Thoracic aorta (tissue), 2 donors: Measurements from ENCODE around the gene MED27. TPM values are rescaled to one million over a fixed set of nuclear protein-coding genes. Genes with fewer than 3 reads are reported as not detected.

Experiments
- ATAC-seq: fragments of 150-250 bp; one replicate; pipeline ENCODE4 v1.8.0; 2017; ENCODE audit warnings: low read depth; ENCODE audit not compliant: insufficient number of reproducible peaks, low FRiP score
- DNase-seq: peaks from one replicate; pipeline ENCODE4 v3.0.0-alpha.2; 2020; ENCODE audit warnings: low spot score
- H3K27ac ChIP-seq, 2 donors: fragments of 200-600 bp; sonication (generic); 1 replicate in 1 of 2; 2 replicates in 1 of 2; pipeline ENCODE4 v1.5.1; 2016; ENCODE audit warnings: mild to moderate bottlenecking in 2 of 2, moderate library complexity in 2 of 2
- H3K27me3 ChIP-seq: fragments of 200-600 bp; sonication (generic); replicated peaks from 2 replicates; pipeline ENCODE4 v1.6.0; 2016; ENCODE audit warnings: mild to moderate bottlenecking; ENCODE audit not compliant: insufficient read depth
- H3K36me3 ChIP-seq: fragments of 200-600 bp; sonication (generic); one replicate; pipeline ENCODE4 v1.5.1; 2016
- H3K4me1 ChIP-seq, 2 donors: fragments of 200-600 bp; sonication (generic); 1 replicate in 1 of 2; 2 replicates in 1 of 2; pipeline versions ENCODE4 v1.5.1 to v1.6.0; 2016; ENCODE audit warnings: low read depth in 2 of 2, mild to moderate bottlenecking in 1 of 2; ENCODE audit not compliant: control insufficient read depth in 1 of 2
- H3K4me3 ChIP-seq: fragments of 200-600 bp; sonication (generic); 2 replicates; pipeline ENCODE4 v1.5.1; 2016; ENCODE audit warnings: mild to moderate bottlenecking
- H3K9me3 ChIP-seq: fragments of 200-600 bp; sonication (generic); 2 replicates; pipeline ENCODE4 v1.5.1; 2016
- total RNA-seq, 2 donors: library from RNA; depleted of rRNA; stranded (reverse); fragments of >200 nt; gene quantifications; one replicate each; pipeline versions ENCODE4 v1.1.0 to v1.2.3, GENCODE V29; 2016
- TF ChIP-seq, protein P1 (sequence below): fragments of 200-600 bp; sonication (generic); IDR thresholded peaks from one replicate; pipeline ENCODE4 v1.5.1; 2019; ENCODE audit warnings: antibody characterized with exemption

Gene MED27
- total RNA-seq, 2 donors from 2014 or later: 19.3 to 26.5 TPM

DNA sequence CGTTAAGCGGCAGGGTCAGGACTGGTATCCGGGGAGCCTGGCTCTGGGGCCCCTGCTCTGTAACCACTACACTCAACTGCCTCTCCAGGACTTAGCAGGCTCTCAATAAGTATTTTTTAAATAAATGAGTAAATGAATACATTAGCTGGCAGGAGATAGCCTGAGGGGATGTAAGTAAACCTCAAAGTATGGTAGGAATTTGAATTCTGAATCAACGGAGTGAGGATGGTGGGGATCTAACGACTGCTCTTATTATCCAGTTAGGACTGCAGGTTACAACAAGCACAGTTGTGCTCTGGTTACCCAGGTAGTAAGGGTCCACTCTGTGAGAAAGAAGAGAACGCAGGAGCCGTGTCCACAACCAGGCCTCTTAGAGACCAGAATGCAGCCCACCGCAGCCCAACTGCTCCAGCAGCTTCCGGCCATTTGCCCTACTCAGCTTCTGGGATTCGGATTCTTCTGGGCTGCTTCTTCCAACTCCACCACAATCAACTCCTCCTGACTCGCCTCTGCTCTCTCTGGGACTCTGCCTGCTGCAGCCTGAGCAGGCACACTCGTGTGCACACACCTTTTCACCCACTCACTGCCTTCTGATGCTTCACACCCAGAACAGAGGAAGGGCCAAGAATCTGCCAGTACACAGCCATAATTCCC, 52.6 kb downstream of the MED27 start:
- Histone ChIP-seq H3K27me3 (no peaks in the 10 kb centered on the region), H3K4me1 (no peaks in the 10 kb centered on the region), H3K36me3 (no peaks in the 10 kb centered on the region), H3K27ac (no peak overlapping the region), H3K9me3 (no peaks in the 10 kb centered on the region), H3K4me3 (no peak overlapping the region)
- TF ChIP-seq, protein P1, sequence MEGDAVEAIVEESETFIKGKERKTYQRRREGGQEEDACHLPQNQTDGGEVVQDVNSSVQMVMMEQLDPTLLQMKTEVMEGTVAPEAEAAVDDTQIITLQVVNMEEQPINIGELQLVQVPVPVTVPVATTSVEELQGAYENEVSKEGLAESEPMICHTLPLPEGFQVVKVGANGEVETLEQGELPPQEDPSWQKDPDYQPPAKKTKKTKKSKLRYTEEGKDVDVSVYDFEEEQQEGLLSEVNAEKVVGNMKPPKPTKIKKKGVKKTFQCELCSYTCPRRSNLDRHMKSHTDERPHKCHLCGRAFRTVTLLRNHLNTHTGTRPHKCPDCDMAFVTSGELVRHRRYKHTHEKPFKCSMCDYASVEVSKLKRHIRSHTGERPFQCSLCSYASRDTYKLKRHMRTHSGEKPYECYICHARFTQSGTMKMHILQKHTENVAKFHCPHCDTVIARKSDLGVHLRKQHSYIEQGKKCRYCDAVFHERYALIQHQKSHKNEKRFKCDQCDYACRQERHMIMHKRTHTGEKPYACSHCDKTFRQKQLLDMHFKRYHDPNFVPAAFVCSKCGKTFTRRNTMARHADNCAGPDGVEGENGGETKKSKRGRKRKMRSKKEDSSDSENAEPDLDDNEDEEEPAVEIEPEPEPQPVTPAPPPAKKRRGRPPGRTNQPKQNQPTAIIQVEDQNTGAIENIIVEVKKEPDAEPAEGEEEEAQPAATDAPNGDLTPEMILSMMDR: no peak
- DNase-seq: no peak
- ATAC-seq: no peak

DNA sequence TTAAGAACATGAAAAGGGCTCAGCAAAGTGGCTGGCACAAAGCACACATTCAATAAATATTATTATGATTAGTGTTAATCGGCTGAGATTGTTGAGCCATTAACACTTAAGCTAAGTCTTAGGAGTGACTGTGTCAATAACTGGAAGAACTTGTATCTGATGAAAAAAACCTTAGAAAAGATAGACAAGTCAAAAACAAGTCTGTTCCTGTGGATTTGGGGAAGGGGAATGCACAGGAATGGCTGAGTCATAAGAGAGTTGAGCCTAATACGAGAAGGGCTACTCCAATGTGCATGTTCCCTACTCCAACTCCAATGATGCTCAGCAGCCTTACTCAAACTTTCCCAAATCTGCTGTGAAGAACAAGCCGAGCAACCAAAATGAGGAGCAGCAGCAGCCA, 53.9 kb downstream of the MED27 start:
- Histone ChIP-seq H3K27ac (no peak overlapping the region), H3K9me3 (no peaks in the 10 kb centered on the region), H3K4me1 (peaks cover 2 to 9% of the 10 kb centered on the region in 2 donors), H3K4me3 (no peak overlapping the region), H3K27me3 (no peaks in the 10 kb centered on the region), H3K36me3 (no peaks in the 10 kb centered on the region)
- TF ChIP-seq, protein P1: no peak
- no peak for DNase-seq
- ATAC-seq: no peak

DNA sequence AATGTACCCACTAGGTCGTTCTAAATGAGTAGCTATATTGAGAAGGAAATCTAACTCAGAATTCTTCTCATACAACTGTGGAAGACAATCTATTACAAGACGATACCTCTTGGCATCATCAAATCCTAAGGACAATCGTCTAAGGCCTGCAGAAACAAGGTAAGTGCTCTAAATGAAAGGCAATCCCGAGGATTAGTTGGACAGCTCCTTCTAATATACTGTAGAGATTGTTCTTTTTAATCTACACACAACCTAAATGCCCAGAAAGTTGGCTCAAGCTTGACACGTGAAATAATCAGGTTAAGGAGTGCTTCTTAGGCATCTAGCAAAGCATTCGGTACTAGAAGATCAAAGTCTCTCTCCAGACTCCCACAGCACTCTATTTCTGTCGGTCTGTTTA, 55.1 kb downstream of the MED27 start:
- H3K27me3 ChIP-seq: no peaks in the 10 kb centered on the region
- H3K4me1 ChIP-seq: peaks cover 8 to 20% of the 10 kb centered on the region in 2 donors
- no peaks in the 10 kb centered on the region for H3K36me3 ChIP-seq
- H3K4me3 ChIP-seq: no peak overlapping the region
- ATAC-seq (no peak), DNase-seq (no peak)
- no peaks in the 10 kb centered on the region for H3K9me3 ChIP-seq
- no peak overlapping the region for H3K27ac ChIP-seq
- TF ChIP-seq, protein P1: no peak

DNA sequence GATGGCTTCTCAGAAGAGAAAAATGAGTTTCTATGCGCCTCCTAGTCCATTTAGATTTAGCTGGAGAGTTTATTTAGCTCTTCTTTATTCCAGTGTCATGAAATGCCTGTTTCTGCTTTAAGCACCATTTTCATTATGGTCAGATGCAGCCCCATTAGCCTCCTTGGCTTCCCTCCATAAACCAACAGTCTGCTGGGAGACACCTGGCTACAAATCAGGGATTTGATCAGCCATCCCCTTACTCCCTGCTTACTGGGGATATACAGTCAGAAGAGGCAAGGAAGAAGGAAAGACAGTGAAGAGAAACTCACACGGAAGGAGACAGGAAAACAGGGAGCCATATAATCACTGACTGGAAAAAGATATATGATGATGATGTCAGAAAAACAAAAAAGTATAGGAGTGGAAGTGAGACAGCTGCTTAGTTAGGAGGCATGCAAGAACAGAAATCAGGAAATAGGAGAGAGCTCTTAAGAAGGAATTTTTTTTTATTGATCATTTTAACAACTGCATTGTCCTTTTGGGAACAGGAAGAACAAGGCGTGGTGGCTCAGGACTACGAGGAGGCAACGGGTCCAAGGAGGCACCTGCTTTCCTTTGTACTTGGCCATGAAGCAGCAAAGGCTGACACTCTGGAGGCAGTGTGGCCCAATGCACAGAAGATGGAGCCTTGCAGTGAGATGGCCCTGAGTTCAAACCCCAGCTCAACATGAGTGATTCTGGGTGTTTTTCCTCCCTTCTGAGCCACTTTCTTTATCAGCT, 56.1 kb downstream of the MED27 start:
- TF ChIP-seq, protein P1: no peak
- no peak for ATAC-seq
- H3K9me3 ChIP-seq: no peaks in the 10 kb centered on the region

DNA sequence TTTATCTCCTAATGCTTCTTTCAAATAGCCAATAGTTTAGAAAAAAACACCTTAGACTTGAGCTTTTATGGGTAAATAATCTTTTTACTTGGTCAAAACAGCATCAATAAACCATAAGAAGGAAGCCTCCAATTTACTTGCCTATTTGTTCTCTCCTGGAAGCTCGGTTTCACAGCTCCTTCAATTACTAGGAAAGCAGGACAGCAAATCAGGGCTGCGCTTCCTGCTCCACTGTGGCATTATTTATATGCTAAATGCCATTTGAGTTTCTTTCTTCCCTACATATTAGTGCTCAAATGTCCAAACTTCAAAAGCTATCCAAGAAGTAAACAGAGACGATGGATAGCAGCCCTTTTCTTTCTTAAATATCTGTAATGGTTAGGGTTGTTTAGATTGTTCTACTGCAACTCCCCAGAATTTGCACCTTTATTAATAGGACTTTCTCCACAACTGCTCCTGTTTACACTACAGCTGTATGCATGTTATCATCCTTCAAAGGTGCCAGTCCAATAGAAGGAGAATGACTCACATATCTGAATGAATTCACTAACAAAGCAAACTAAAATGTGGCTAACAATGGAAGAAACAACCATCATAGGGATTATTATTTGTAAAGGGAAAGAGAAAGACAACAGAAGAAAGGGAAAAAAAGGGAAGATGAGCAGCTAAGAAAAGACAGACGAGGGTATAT, 58.7 kb downstream of the MED27 start:
- ATAC-seq (no peak), DNase-seq (no peak)
- TF ChIP-seq, protein P1: no peak

More for the DNA sequence above, 56.1 kb downstream of the MED27 start:
- H3K27ac ChIP-seq: no peak overlapping the region
- no peaks in the 10 kb centered on the region for H3K36me3 ChIP-seq
- H3K4me1 ChIP-seq: peaks cover 8 to 29% of the 10 kb centered on the region in 2 donors
- no peak for DNase-seq
- H3K4me3 ChIP-seq: no peak overlapping the region
- H3K27me3 ChIP-seq: no peaks in the 10 kb centered on the region

More for the DNA sequence above, 58.7 kb downstream of the MED27 start:
- H3K4me1 ChIP-seq: peaks cover 8 to 32% of the 10 kb centered on the region in 2 donors
- no peaks in the 10 kb centered on the region for H3K9me3 ChIP-seq
- no peaks in the 10 kb centered on the region for H3K27me3 ChIP-seq
- no peak overlapping the region for H3K27ac ChIP-seq
- H3K4me3 ChIP-seq: no peak overlapping the region
- no peaks in the 10 kb centered on the region for H3K36me3 ChIP-seq
